NCI-H1930 (cell line): ENCODE measurements around the gene CSMD2.

ENCODE experiments used
- DNase-seq, 2 experiments: peaks; one replicate each; lab custom pipeline; 2025; lab: John Stamatoyannopoulos, UW

CSMD2 gene

GRCh38 chr1:33501309-33501708 is 663.7 kb downstream of the CSMD2 start:
- DNase-seq = no peak

- DNase-seq = no peak
Measured at GRCh38 chr1:33500547-33500946, 664.5 kb downstream of the CSMD2 start.

GRCh38 chr1:33497410-33497809 is 667.6 kb downstream of the CSMD2 start:
- DNase-seq = no peak

GRCh38 chr1:33494929-33495328 is 670.1 kb downstream of the CSMD2 start:
- DNase-seq = no peak

- DNase-seq = no peak
Measured at GRCh38 chr1:33488624-33489023, 676.4 kb downstream of the CSMD2 start.

- DNase-seq = no peak
Measured at GRCh38 chr1:33482412-33482811, 682.6 kb downstream of the CSMD2 start.

- DNase-seq = no peak
Measured at GRCh38 chr1:33477451-33477850, 687.6 kb downstream of the CSMD2 start.

- no peak for DNase-seq
Measured at GRCh38 chr1:33473900-33474299, 691.1 kb downstream of the CSMD2 start.

- peak; percentile 94 for DNase-seq
Measured at GRCh38 chr1:33472269-33472980, 692.6 kb downstream of the CSMD2 start, which contains the start of gene ZSCAN20. TSS of gene ZSCAN20 (plus strand) at chr1:33472645. CDS start at chr1:33479289, 6,644 bp downstream.

- no peak for DNase-seq
Measured at GRCh38 chr1:33471416-33471815, 693.6 kb downstream of the CSMD2 start.

- peak; percentile 43 to 53 for DNase-seq
Measured at GRCh38 chr1:33470495-33471012, 694.5 kb downstream of the CSMD2 start.

- DNase-seq = no peak
Measured at GRCh38 chr1:33469691-33470090, 695.3 kb downstream of the CSMD2 start.

- no peak for DNase-seq
Measured at GRCh38 chr1:33468967-33469366, 696.1 kb downstream of the CSMD2 start.

GRCh38 chr1:33468531-33468930 is 696.5 kb downstream of the CSMD2 start:
- no peak for DNase-seq

GRCh38 chr1:33468011-33468410 is 697.0 kb downstream of the CSMD2 start:
- no peak for DNase-seq

GRCh38 chr1:33466159-33466558 is 698.9 kb downstream of the CSMD2 start:
- no peak for DNase-seq

GRCh38 chr1:33465316-33465715 is 699.7 kb downstream of the CSMD2 start:
- DNase-seq = no peak

- DNase-seq = no peak
Measured at GRCh38 chr1:33464552-33464951, 700.5 kb downstream of the CSMD2 start.
